GM23338 (cell line): ENCODE data around the gene PHACTR1. TPM values are rescaled to one million over a fixed set of nuclear protein-coding genes. Genes with fewer than 3 reads are reported as not detected.

Experiments
- ATAC-seq: fragments of 200-7000 bp; cut with Tn5 transposase; 3 replicates; pipeline ENCODE4 v1.9.1; 2020
- DNase-seq: peaks from one replicate; pipeline ENCODE4 v3.0.0-alpha.2; 2015; ENCODE audit warnings: low spot score
- H2AFZ ChIP-seq: fragments of 200-600 bp; sonication (generic); 2 replicates; pipeline ENCODE4 v1.8.0; 2016; ENCODE audit warnings: antibody characterized with exemption, mild to moderate bottlenecking, moderate library complexity
- H3F3A ChIP-seq: fragments of 200-600 bp; sonication (generic); replicated peaks from 2 replicates; pipeline ENCODE4 v1.8.0; 2017; ENCODE audit warnings: antibody characterized with exemption, mixed run types, low read depth
- H3K27ac ChIP-seq: fragments of 200-600 bp; sonication (generic); 2 replicates; pipeline ENCODE4 v1.6.1; 2016; ENCODE audit warnings: low read depth
- H3K27me3 ChIP-seq: fragments of 200-600 bp; sonication (generic); 2 replicates; pipeline ENCODE4 v1.8.0; 2016; ENCODE audit warnings: mild to moderate bottlenecking, mixed run types, moderate library complexity; ENCODE audit not compliant: insufficient read depth
- H3K36me3 ChIP-seq: fragments of 200-600 bp; sonication (generic); 2 replicates; pipeline ENCODE4 v1.8.0; 2016; ENCODE audit warnings: mild to moderate bottlenecking; ENCODE audit not compliant: insufficient read depth
- H3K4me1 ChIP-seq: fragments of 200-600 bp; sonication (generic); 2 replicates; pipeline ENCODE4 v1.8.0; 2016; ENCODE audit warnings: mild to moderate bottlenecking, moderate library complexity; ENCODE audit not compliant: insufficient read depth
- H3K4me2 ChIP-seq: fragments of 200-600 bp; sonication (generic); 2 replicates; pipeline ENCODE4 v1.7.1; 2017; ENCODE audit warnings: mixed run types
- H3K4me3 ChIP-seq: fragments of 200-600 bp; sonication (generic); 2 replicates; pipeline ENCODE4 v1.6.1; 2016; ENCODE audit warnings: mixed run types
- H3K79me2 ChIP-seq: fragments of 200-600 bp; sonication (generic); replicated peaks from 2 replicates; pipeline ENCODE4 v1.8.0; 2017; ENCODE audit warnings: mild to moderate bottlenecking; ENCODE audit not compliant: insufficient read depth
- H3K9me2 ChIP-seq: fragments of 200-600 bp; sonication (generic); 2 replicates; pipeline ENCODE4 v1.8.0; 2017; ENCODE audit not compliant: insufficient read depth
- H4K20me1 ChIP-seq: fragments of 200-600 bp; sonication (generic); replicated peaks from 2 replicates; pipeline ENCODE4 v1.8.0; 2017; ENCODE audit warnings: mild to moderate bottlenecking; ENCODE audit not compliant: insufficient read depth
- H3K27ac Mint-ChIP-seq: 2 replicates; pipeline ENCODE4 v1.8.0; 2020; ENCODE audit warnings: inconsistent platforms, mild to moderate bottlenecking, moderate library complexity, mixed read lengths
- H3K27me3 Mint-ChIP-seq: 3 replicates; pipeline ENCODE4 v1.8.0; 2022; ENCODE audit warnings: low read depth, mild to moderate bottlenecking, moderate library complexity, mixed read lengths, inconsistent platforms; ENCODE audit not compliant: insufficient read depth, poor library complexity
- H3K36me3 Mint-ChIP-seq: 3 replicates; pipeline ENCODE4 v1.8.0; 2021; ENCODE audit warnings: low read depth, mild to moderate bottlenecking, inconsistent platforms, moderate library complexity, mixed read lengths
- H3K4me1 Mint-ChIP-seq: 3 replicates; pipeline ENCODE4 v1.8.0; 2020; ENCODE audit warnings: mild to moderate bottlenecking, inconsistent platforms, mixed read lengths
- H3K4me3 Mint-ChIP-seq: 3 replicates; pipeline ENCODE4 v1.8.0; 2021; ENCODE audit warnings: moderate library complexity, mild to moderate bottlenecking, inconsistent platforms, mixed read lengths
- H3K9me3 Mint-ChIP-seq: 3 replicates; pipeline ENCODE4 v1.8.0; 2020; ENCODE audit warnings: moderate library complexity, mild to moderate bottlenecking, inconsistent platforms, mixed read lengths
- CREB1 ChIP-seq: fragments of 250-450 bp; sonication (Bioruptor Pico); IDR thresholded peaks from 2 replicates; pipeline ENCODE4 v1.5.0; 2020; ENCODE audit warnings: low read depth, mild to moderate bottlenecking, moderate library complexity
- EZH2 ChIP-seq: fragments of 200-600 bp; sonication (generic); IDR thresholded peaks from one replicate; pipeline ENCODE4 v1.8.0; 2017; ENCODE audit warnings: antibody characterized with exemption, mild to moderate bottlenecking, low read depth; ENCODE audit not compliant: unreplicated experiment
- EZH2phosphoT487 ChIP-seq: fragments of 200-600 bp; sonication (generic); IDR thresholded peaks from one replicate; pipeline ENCODE4 v1.8.1; 2018; ENCODE audit warnings: antibody characterized with exemption; ENCODE audit not compliant: unreplicated experiment
- JUNB ChIP-seq: IDR thresholded peaks from one replicate; pipeline ENCODE4 v1.6.1; 2016; ENCODE audit warnings: antibody characterized with exemption; ENCODE audit not compliant: unreplicated experiment
- NANOG ChIP-seq: IDR thresholded peaks from 2 replicates; pipeline ENCODE4 v1.6.1; 2016; ENCODE audit warnings: antibody characterized with exemption, borderline replicate concordance
- POLR2AphosphoS5 ChIP-seq: IDR thresholded peaks from 2 replicates; pipeline ENCODE4 v1.6.1; 2016; ENCODE audit warnings: antibody characterized with exemption, low read depth
- STAT1 ChIP-seq: IDR thresholded peaks from one replicate; pipeline ENCODE4 v1.6.1; 2016; ENCODE audit warnings: antibody characterized with exemption; ENCODE audit not compliant: unreplicated experiment
- ZNF114 ChIP-seq: fragments of 250-450 bp; sonication (Bioruptor Pico); IDR thresholded peaks from 2 replicates; pipeline ENCODE4 v1.5.0; 2020; ENCODE audit warnings: mild to moderate bottlenecking, moderate library complexity
- ZNF331 ChIP-seq: fragments of 250-450 bp; sonication (Bioruptor Pico); IDR thresholded peaks from 2 replicates; pipeline ENCODE4 v1.5.0; 2020; ENCODE audit warnings: low read depth, mild to moderate bottlenecking, moderate library complexity
- polyA plus RNA-seq: library from polyadenylated mRNA; unstranded; fragments of >200 nt; fragmentation: Nextera tagmentation; extraction: Ambion mirVana; gene quantifications from 2 replicates; pipeline ENCODE4 v1.2.1, GENCODE V29; 2016
- total RNA-seq: library from RNA; depleted of rRNA; stranded (reverse); fragments of >200 nt; shearing (Covaris generic); gene quantifications from 2 replicates; pipeline ENCODE4 v1.2.3, GENCODE V29; 2014
- TF ChIP-seq, protein P1 (sequence below): fragments of 250-450 bp; sonication (Bioruptor Pico); IDR thresholded peaks from 2 replicates; pipeline ENCODE4 v1.5.0; 2020; ENCODE audit warnings: mild to moderate bottlenecking, moderate library complexity
- TF ChIP-seq, protein P2 (sequence below), 2 experiments: fragments of 200-600 bp in 1 of 2; sonication (generic) in 1 of 2; conservative IDR thresholded peaks; 2 replicates each; pipeline versions ENCODE4 v1.5.1 to v1.6.1; 2016 to 2017; ENCODE audit warnings: antibody characterized with exemption in 2 of 2, low read depth in 2 of 2, mild to moderate bottlenecking in 2 of 2, moderate library complexity in 1 of 2
- TF ChIP-seq, protein P3 (sequence below): IDR thresholded peaks from one replicate; pipeline ENCODE4 v1.6.1; 2018; ENCODE audit warnings: antibody characterized with exemption; ENCODE audit not compliant: unreplicated experiment
- TF ChIP-seq, protein P4 (sequence below): IDR thresholded peaks from 2 replicates; pipeline ENCODE4 v1.6.1; 2016; ENCODE audit warnings: antibody characterized with exemption

PHACTR1 gene
- total and polyA plus RNA-seq, 2 experiments from 2014 or later = 5.9 to 19.3 TPM

DNA sequence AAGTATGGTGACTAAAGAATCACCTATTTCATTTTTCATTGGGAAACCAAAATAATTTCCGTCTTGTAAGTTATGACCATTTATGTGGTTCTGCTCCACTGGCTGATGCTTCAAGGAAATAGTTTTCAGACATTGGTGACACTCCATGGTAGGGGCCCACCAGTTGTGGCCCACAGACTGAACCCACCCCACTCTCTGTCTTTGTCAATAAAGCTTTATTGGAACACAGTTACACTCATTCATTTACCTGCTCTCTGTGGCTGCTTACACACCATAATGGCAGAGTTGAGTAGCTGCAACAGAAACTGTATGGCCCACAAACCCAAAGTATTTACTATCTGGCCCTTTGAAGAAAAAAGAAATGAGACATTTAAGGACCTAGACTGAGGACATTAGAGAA, 533.2 kb downstream of the PHACTR1 start:
- Histone ChIP-seq H3K4me2 (no peak overlapping the region), H3K4me3 (no peak overlapping the region), H3F3A (no peaks in the 10 kb centered on the region), H2AFZ (no peak overlapping the region), H3K27me3 (no peaks in the 10 kb centered on the region), H4K20me1 (no peaks in the 10 kb centered on the region), H3K27ac (no peak overlapping the region), H3K9me2 (no peaks in the 10 kb centered on the region), H3K36me3 (no peaks in the 10 kb centered on the region), H3K79me2 (no peaks in the 10 kb centered on the region), H3K4me1 (peaks cover 11% of the 10 kb centered on the region)
- no peak for DNase-seq
- TF ChIP-seq ZNF331 (CRISPR knock-in tag) (no peak), POLR2AphosphoS5 (no peak), JUNB (no peak), STAT1 (no peak), EZH2phosphoT487 (no peak), EZH2 (no peak), NANOG (no peak), ZNF114 (CRISPR knock-in tag) (no peak), CREB1 (CRISPR knock-in tag) (no peak)
- TF ChIP-seq, protein P1, sequence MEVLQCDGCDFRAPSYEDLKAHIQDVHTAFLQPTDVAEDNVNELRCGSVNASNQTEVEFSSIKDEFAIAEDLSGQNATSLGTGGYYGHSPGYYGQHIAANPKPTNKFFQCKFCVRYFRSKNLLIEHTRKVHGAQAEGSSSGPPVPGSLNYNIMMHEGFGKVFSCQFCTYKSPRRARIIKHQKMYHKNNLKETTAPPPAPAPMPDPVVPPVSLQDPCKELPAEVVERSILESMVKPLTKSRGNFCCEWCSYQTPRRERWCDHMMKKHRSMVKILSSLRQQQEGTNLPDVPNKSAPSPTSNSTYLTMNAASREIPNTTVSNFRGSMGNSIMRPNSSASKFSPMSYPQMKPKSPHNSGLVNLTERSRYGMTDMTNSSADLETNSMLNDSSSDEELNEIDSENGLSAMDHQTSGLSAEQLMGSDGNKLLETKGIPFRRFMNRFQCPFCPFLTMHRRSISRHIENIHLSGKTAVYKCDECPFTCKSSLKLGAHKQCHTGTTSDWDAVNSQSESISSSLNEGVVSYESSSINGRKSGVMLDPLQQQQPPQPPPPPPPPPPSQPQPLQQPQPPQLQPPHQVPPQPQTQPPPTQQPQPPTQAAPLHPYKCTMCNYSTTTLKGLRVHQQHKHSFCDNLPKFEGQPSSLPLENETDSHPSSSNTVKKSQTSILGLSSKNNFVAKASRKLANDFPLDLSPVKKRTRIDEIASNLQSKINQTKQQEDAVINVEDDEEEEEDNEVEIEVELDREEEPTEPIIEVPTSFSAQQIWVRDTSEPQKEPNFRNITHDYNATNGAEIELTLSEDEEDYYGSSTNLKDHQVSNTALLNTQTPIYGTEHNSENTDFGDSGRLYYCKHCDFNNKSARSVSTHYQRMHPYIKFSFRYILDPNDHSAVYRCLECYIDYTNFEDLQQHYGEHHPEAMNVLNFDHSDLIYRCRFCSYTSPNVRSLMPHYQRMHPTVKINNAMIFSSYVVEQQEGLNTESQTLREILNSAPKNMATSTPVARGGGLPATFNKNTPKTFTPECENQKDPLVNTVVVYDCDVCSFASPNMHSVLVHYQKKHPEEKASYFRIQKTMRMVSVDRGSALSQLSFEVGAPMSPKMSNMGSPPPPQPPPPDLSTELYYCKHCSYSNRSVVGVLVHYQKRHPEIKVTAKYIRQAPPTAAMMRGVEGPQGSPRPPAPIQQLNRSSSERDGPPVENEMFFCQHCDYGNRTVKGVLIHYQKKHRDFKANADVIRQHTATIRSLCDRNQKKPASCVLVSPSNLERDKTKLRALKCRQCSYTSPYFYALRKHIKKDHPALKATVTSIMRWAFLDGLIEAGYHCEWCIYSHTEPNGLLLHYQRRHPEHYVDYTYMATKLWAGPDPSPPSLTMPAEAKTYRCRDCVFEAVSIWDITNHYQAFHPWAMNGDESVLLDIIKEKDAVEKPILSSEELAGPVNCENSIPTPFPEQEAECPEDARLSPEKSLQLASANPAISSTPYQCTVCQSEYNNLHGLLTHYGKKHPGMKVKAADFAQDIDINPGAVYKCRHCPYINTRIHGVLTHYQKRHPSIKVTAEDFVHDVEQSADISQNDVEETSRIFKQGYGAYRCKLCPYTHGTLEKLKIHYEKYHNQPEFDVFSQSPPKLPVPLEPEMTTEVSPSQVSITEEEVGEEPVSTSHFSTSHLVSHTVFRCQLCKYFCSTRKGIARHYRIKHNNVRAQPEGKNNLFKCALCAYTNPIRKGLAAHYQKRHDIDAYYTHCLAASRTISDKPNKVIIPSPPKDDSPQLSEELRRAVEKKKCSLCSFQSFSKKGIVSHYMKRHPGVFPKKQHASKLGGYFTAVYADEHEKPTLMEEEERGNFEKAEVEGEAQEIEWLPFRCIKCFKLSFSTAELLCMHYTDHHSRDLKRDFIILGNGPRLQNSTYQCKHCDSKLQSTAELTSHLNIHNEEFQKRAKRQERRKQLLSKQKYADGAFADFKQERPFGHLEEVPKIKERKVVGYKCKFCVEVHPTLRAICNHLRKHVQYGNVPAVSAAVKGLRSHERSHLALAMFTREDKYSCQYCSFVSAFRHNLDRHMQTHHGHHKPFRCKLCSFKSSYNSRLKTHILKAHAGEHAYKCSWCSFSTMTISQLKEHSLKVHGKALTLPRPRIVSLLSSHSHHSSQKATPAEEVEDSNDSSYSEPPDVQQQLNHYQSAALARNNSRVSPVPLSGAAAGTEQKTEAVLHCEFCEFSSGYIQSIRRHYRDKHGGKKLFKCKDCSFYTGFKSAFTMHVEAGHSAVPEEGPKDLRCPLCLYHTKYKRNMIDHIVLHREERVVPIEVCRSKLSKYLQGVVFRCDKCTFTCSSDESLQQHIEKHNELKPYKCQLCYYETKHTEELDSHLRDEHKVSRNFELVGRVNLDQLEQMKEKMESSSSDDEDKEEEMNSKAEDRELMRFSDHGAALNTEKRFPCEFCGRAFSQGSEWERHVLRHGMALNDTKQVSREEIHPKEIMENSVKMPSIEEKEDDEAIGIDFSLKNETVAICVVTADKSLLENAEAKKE (CRISPR knock-in tag) = no peak
- TF ChIP-seq, protein P2, sequence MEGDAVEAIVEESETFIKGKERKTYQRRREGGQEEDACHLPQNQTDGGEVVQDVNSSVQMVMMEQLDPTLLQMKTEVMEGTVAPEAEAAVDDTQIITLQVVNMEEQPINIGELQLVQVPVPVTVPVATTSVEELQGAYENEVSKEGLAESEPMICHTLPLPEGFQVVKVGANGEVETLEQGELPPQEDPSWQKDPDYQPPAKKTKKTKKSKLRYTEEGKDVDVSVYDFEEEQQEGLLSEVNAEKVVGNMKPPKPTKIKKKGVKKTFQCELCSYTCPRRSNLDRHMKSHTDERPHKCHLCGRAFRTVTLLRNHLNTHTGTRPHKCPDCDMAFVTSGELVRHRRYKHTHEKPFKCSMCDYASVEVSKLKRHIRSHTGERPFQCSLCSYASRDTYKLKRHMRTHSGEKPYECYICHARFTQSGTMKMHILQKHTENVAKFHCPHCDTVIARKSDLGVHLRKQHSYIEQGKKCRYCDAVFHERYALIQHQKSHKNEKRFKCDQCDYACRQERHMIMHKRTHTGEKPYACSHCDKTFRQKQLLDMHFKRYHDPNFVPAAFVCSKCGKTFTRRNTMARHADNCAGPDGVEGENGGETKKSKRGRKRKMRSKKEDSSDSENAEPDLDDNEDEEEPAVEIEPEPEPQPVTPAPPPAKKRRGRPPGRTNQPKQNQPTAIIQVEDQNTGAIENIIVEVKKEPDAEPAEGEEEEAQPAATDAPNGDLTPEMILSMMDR (conservative IDR thresholded peaks at IDR 0.05; ENCODE audit: low read depth in 2 of 2) = no peak
- TF ChIP-seq, protein P3, sequence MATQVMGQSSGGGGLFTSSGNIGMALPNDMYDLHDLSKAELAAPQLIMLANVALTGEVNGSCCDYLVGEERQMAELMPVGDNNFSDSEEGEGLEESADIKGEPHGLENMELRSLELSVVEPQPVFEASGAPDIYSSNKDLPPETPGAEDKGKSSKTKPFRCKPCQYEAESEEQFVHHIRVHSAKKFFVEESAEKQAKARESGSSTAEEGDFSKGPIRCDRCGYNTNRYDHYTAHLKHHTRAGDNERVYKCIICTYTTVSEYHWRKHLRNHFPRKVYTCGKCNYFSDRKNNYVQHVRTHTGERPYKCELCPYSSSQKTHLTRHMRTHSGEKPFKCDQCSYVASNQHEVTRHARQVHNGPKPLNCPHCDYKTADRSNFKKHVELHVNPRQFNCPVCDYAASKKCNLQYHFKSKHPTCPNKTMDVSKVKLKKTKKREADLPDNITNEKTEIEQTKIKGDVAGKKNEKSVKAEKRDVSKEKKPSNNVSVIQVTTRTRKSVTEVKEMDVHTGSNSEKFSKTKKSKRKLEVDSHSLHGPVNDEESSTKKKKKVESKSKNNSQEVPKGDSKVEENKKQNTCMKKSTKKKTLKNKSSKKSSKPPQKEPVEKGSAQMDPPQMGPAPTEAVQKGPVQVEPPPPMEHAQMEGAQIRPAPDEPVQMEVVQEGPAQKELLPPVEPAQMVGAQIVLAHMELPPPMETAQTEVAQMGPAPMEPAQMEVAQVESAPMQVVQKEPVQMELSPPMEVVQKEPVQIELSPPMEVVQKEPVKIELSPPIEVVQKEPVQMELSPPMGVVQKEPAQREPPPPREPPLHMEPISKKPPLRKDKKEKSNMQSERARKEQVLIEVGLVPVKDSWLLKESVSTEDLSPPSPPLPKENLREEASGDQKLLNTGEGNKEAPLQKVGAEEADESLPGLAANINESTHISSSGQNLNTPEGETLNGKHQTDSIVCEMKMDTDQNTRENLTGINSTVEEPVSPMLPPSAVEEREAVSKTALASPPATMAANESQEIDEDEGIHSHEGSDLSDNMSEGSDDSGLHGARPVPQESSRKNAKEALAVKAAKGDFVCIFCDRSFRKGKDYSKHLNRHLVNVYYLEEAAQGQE = no peak
- TF ChIP-seq, protein P4, sequence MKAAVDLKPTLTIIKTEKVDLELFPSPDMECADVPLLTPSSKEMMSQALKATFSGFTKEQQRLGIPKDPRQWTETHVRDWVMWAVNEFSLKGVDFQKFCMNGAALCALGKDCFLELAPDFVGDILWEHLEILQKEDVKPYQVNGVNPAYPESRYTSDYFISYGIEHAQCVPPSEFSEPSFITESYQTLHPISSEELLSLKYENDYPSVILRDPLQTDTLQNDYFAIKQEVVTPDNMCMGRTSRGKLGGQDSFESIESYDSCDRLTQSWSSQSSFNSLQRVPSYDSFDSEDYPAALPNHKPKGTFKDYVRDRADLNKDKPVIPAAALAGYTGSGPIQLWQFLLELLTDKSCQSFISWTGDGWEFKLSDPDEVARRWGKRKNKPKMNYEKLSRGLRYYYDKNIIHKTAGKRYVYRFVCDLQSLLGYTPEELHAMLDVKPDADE = no peak
- H3K4me1 Mint-ChIP-seq = peaks cover 19% of the 10 kb centered on the region
- peaks cover 5% of the 10 kb centered on the region for H3K27me3 Mint-ChIP-seq
- H3K27ac Mint-ChIP-seq = peak overlapping the region; percentile 38; the same call in 1 of the 2 replicates
- ATAC-seq = no peak
- peaks cover 5% of the 10 kb centered on the region for H3K9me3 Mint-ChIP-seq
- no peak overlapping the region for H3K4me3 Mint-ChIP-seq
- peaks cover 10% of the 10 kb centered on the region for H3K36me3 Mint-ChIP-seq
